ENCODE data around the gene ELL.

The ELL gene

GRCh38 chr19:18495204-18495911, 26.5 kb downstream of the ELL start:
- no peak overlapping the region for H3K4me3 Mint-ChIP-seq
- peaks cover 40% of the 10 kb centered on the region for H3K4me1 Mint-ChIP-seq
- DNase-seq (ENCODE audit: low spot score in 2 of 2) (no peak), ATAC-seq (ENCODE audit: low read depth) (no peak)
- no peaks in the 10 kb centered on the region for H3K36me3 Mint-ChIP-seq
- H3K27ac Mint-ChIP-seq = no peak overlapping the region
- no peaks in the 10 kb centered on the region for H3K27me3 Mint-ChIP-seq
- no peaks in the 10 kb centered on the region for H3K9me3 Mint-ChIP-seq

- Mint-ChIP-seq H3K4me3 (no peak overlapping the region), H3K27ac (no peak overlapping the region), H3K36me3 (no peaks in the 10 kb centered on the region), H3K4me1 (peaks cover 36% of the 10 kb centered on the region), H3K9me3 (no peaks in the 10 kb centered on the region), H3K27me3 (no peaks in the 10 kb centered on the region)
- DNase-seq (ENCODE audit: low spot score in 2 of 2) (no peak), ATAC-seq (ENCODE audit: low read depth) (no peak)
These were observed 27.6 kb downstream of the ELL start for GRCh38 chr19:18494267-18494607.

GRCh38 chr19:18493440-18494266, 28.2 kb downstream of the ELL start:
- no peaks in the 10 kb centered on the region for H3K27me3 Mint-ChIP-seq
- no peak for DNase-seq (ENCODE audit: low spot score in 2 of 2)
- no peak overlapping the region for H3K27ac Mint-ChIP-seq
- no peak for ATAC-seq (ENCODE audit: low read depth)
- no peaks in the 10 kb centered on the region for H3K36me3 Mint-ChIP-seq
- H3K4me1 Mint-ChIP-seq = peaks cover 34% of the 10 kb centered on the region
- H3K4me3 Mint-ChIP-seq = no peak overlapping the region
- H3K9me3 Mint-ChIP-seq = no peaks in the 10 kb centered on the region

GRCh38 chr19:18491995-18492953, 29.6 kb downstream of the ELL start:
- DNase-seq (ENCODE audit: low spot score in 2 of 2) (no peak), ATAC-seq (ENCODE audit: low read depth) (no peak)
- Mint-ChIP-seq H3K4me1 (peaks cover 37% of the 10 kb centered on the region), H3K4me3 (no peak overlapping the region), H3K36me3 (no peaks in the 10 kb centered on the region), H3K9me3 (no peaks in the 10 kb centered on the region), H3K27me3 (no peaks in the 10 kb centered on the region), H3K27ac (no peak overlapping the region)

- Mint-ChIP-seq H3K4me3 (no peak overlapping the region), H3K4me1 (peaks cover 33% of the 10 kb centered on the region), H3K27ac (no peak overlapping the region), H3K36me3 (no peaks in the 10 kb centered on the region), H3K27me3 (no peaks in the 10 kb centered on the region), H3K9me3 (no peaks in the 10 kb centered on the region)
- ATAC-seq (ENCODE audit: low read depth) (no peak), DNase-seq (ENCODE audit: low spot score in 2 of 2) (no peak)
These were observed 31.1 kb downstream of the ELL start for GRCh38 chr19:18490728-18491127.

- Mint-ChIP-seq H3K4me1 (peaks cover 32% of the 10 kb centered on the region), H3K9me3 (no peaks in the 10 kb centered on the region), H3K36me3 (no peaks in the 10 kb centered on the region), H3K4me3 (no peak overlapping the region), H3K27ac (no peak overlapping the region), H3K27me3 (no peaks in the 10 kb centered on the region)
- no peak for DNase-seq (ENCODE audit: low spot score in 2 of 2)
- no peak for ATAC-seq (ENCODE audit: low read depth)
These were observed 32.2 kb downstream of the ELL start for GRCh38 chr19:18489627-18490184.

- no peak overlapping the region for H3K4me3 Mint-ChIP-seq
- no peak for ATAC-seq (ENCODE audit: low read depth)
- H3K27me3 Mint-ChIP-seq = no peaks in the 10 kb centered on the region
These were observed 32.8 kb downstream of the ELL start for GRCh38 chr19:18488838-18489626.

GRCh38 chr19:18488403-18488723, 33.5 kb downstream of the ELL start:
- no peak overlapping the region for H3K4me3 Mint-ChIP-seq
- H3K4me1 Mint-ChIP-seq = peaks cover 30% of the 10 kb centered on the region
- no peak overlapping the region for H3K27ac Mint-ChIP-seq
- no peak for DNase-seq (ENCODE audit: low spot score in 2 of 2)
- no peaks in the 10 kb centered on the region for H3K9me3 Mint-ChIP-seq
- no peaks in the 10 kb centered on the region for H3K27me3 Mint-ChIP-seq
- no peaks in the 10 kb centered on the region for H3K36me3 Mint-ChIP-seq
- no peak for ATAC-seq (ENCODE audit: low read depth)

More at GRCh38 chr19:18488838-18489626, 32.8 kb downstream of the ELL start:
- Mint-ChIP-seq H3K9me3 (no peaks in the 10 kb centered on the region), H3K36me3 (no peaks in the 10 kb centered on the region), H3K27ac (no peak overlapping the region), H3K4me1 (peaks cover 29% of the 10 kb centered on the region)
- DNase-seq (ENCODE audit: low spot score in 2 of 2) = no peak

GRCh38 chr19:18487576-18488402, 34.1 kb downstream of the ELL start:
- ATAC-seq (ENCODE audit: low read depth) (no peak), DNase-seq (ENCODE audit: low spot score in 2 of 2) (no peak)
- no peaks in the 10 kb centered on the region for H3K36me3 Mint-ChIP-seq
- H3K9me3 Mint-ChIP-seq = no peaks in the 10 kb centered on the region
- H3K4me3 Mint-ChIP-seq = no peak overlapping the region
- H3K27me3 Mint-ChIP-seq = no peaks in the 10 kb centered on the region
- no peak overlapping the region for H3K27ac Mint-ChIP-seq
- peaks cover 30% of the 10 kb centered on the region for H3K4me1 Mint-ChIP-seq

GRCh38 chr19:18486746-18487145, 35.1 kb downstream of the ELL start:
- Mint-ChIP-seq H3K4me1 (peaks cover 26% of the 10 kb centered on the region), H3K9me3 (no peaks in the 10 kb centered on the region), H3K27me3 (no peaks in the 10 kb centered on the region), H3K36me3 (no peaks in the 10 kb centered on the region), H3K4me3 (no peak overlapping the region), H3K27ac (peak overlapping the region; percentile 28)
- DNase-seq (ENCODE audit: low spot score in 2 of 2) = no peak
- no peak for ATAC-seq (ENCODE audit: low read depth)

GRCh38 chr19:18484992-18485391, 36.9 kb downstream of the ELL start:
- no peak overlapping the region for H3K4me3 Mint-ChIP-seq
- DNase-seq (ENCODE audit: low spot score in 2 of 2) (no peak), ATAC-seq (ENCODE audit: low read depth) (peak; percentile 27)
- H3K27ac Mint-ChIP-seq = peak overlapping the region; percentile 51
- H3K4me1 Mint-ChIP-seq = peaks cover 31% of the 10 kb centered on the region
- no peaks in the 10 kb centered on the region for H3K9me3 Mint-ChIP-seq
- H3K27me3 Mint-ChIP-seq = no peaks in the 10 kb centered on the region
- no peaks in the 10 kb centered on the region for H3K36me3 Mint-ChIP-seq

- ATAC-seq (ENCODE audit: low read depth) (no peak), DNase-seq (ENCODE audit: low spot score in 2 of 2) (no peak)
- H3K4me3 Mint-ChIP-seq = no peak overlapping the region
- no peak overlapping the region for H3K27ac Mint-ChIP-seq
- no peaks in the 10 kb centered on the region for H3K9me3 Mint-ChIP-seq
- H3K27me3 Mint-ChIP-seq = no peaks in the 10 kb centered on the region
- no peaks in the 10 kb centered on the region for H3K36me3 Mint-ChIP-seq
- H3K4me1 Mint-ChIP-seq = peaks cover 41% of the 10 kb centered on the region
These were observed 38.6 kb downstream of the ELL start for GRCh38 chr19:18483119-18483890.

All from memory B cell (primary cell).